Mammary epithelial cell (primary cell): ENCODE results near the gene CPSF2.

ENCODE experiments used
- EZH2 ChIP-seq: IDR thresholded peaks from 2 replicates; pipeline ENCODE4 v1.6.1; 2012; ENCODE audit warnings: low read length, inconsistent platforms, borderline replicate concordance
- TF ChIP-seq, protein P1 (sequence below), 2 donors: IDR thresholded peaks in 1 of 2; conservative IDR thresholded peaks in 1 of 2; 2 replicates each; pipeline ENCODE4 v1.5.1; 2011 to 2012; ENCODE audit warnings: inconsistent platforms in 2 of 2, low read length in 2 of 2, mild to moderate bottlenecking in 2 of 2, control low read depth in 1 of 2, low read depth in 1 of 2; ENCODE audit not compliant: insufficient read depth in 1 of 2; ENCODE audit errors: extremely low read depth in 1 of 2

DNA sequence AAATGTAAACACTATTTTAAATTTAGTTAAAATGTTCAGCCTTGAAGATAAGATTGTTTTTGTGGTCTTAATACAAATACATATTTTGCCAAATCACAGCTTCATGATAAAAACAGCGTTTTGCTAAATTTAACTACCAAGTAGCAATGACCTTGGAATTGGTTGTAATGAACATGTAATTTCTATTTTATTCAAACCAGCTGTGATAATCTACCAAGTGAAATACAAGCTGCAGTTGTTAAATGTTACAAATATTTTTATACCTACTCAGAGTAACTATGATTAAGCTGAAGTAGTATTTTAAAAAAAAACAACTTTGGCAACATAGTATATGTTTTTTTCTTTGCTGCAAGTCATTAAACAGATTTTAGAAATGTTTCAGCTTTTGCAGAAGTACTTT is 96.2 kb downstream of the CPSF2 start:
- TF ChIP-seq, protein P1, sequence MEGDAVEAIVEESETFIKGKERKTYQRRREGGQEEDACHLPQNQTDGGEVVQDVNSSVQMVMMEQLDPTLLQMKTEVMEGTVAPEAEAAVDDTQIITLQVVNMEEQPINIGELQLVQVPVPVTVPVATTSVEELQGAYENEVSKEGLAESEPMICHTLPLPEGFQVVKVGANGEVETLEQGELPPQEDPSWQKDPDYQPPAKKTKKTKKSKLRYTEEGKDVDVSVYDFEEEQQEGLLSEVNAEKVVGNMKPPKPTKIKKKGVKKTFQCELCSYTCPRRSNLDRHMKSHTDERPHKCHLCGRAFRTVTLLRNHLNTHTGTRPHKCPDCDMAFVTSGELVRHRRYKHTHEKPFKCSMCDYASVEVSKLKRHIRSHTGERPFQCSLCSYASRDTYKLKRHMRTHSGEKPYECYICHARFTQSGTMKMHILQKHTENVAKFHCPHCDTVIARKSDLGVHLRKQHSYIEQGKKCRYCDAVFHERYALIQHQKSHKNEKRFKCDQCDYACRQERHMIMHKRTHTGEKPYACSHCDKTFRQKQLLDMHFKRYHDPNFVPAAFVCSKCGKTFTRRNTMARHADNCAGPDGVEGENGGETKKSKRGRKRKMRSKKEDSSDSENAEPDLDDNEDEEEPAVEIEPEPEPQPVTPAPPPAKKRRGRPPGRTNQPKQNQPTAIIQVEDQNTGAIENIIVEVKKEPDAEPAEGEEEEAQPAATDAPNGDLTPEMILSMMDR (conservative IDR thresholded peaks at IDR 0.05 in 1 of 2, IDR thresholded peaks at IDR 0.05 in 1 of 2; ENCODE audit: extremely low read depth in 1 of 2, insufficient read depth in 1 of 2, low read depth in 1 of 2, low read length in 2 of 2): no peak
- TF ChIP-seq EZH2: no peak
